Body of pancreas (tissue), 4 donors: ENCODE data around the gene LAD1. TPM values are rescaled to one million over a fixed set of nuclear protein-coding genes. Genes with fewer than 3 reads are reported as not detected.

Experiments used
- ATAC-seq: fragments of 150-250 bp; one replicate; pipeline ENCODE4 v1.9.1; 2016
- DNase-seq, 4 donors: peaks; one replicate each; pipeline ENCODE4 v3.0.0-alpha.2; 2019
- H3K27ac ChIP-seq, 4 donors: fragments of 200-600 bp; sonication (generic); 1 replicate in 3 of 4; 2 replicates in 1 of 4; pipeline versions ENCODE4 v1.5.1 to v1.6.1; 2016 to 2019; ENCODE audit warnings: mild to moderate bottlenecking in 1 of 4, mixed read lengths in 1 of 4, moderate library complexity in 1 of 4
- H3K27me3 ChIP-seq, 2 donors: fragments of 200-600 bp; sonication (generic); one replicate each; pipeline ENCODE4 v1.6.0; 2016; ENCODE audit warnings: mild to moderate bottlenecking in 1 of 2
- H3K36me3 ChIP-seq, 2 donors: fragments of 200-600 bp; sonication (generic); replicated peaks in 1 of 2; 2 replicates each; pipeline ENCODE4 v1.5.1; 2016; ENCODE audit warnings: low read depth in 2 of 2; ENCODE audit not compliant: insufficient read depth in 1 of 2
- H3K4me1 ChIP-seq: fragments of 200-600 bp; sonication (generic); one replicate; pipeline ENCODE4 v1.6.0; 2016
- H3K4me3 ChIP-seq, 2 donors: fragments of 200-600 bp; sonication (generic); 1 replicate in 1 of 2; 2 replicates in 1 of 2; pipeline ENCODE4 v1.5.1; 2016 to 2019
- H3K9me3 ChIP-seq, 3 donors: fragments of 200-600 bp; sonication (generic); 1 replicate in 2 of 3; 2 replicates in 1 of 3; pipeline ENCODE4 v1.5.1; 2016
- CTCF ChIP-seq, 7 experiments: fragments of 450-650 bp in 4 of 7; fragments of 200-600 bp in 3 of 7; sonication (generic) in 3 of 7; IDR thresholded peaks; one replicate each; pipeline ENCODE4 v1.5.1; 2016 to 2019; ENCODE audit warnings: antibody characterized with exemption in 7 of 7
- POLR2A ChIP-seq, 3 donors: fragments of 450-650 bp; IDR thresholded peaks; one replicate each; pipeline ENCODE4 v1.6.1; 2016; ENCODE audit warnings: antibody characterized with exemption in 3 of 3, mild to moderate bottlenecking in 2 of 3
- WGBS, 2 donors: methylation state at CpG; one replicate each; pipeline ENCODE4 v1.1.5; 2017; 5-methylcytosine and 5-hydroxymethylcytosine counted together
- intact Hi-C: fragments of 100-400 bp; cut with DNase I; formaldehyde crosslinking; loops from one replicate; pipeline ENCODE4 v1.15.1; 2023
- total RNA-seq, 2 donors: library from RNA; depleted of rRNA; stranded (reverse); fragments of >200 nt; gene quantifications; one replicate each; pipeline ENCODE4 v1.1.0, GENCODE V29; 2016

Gene LAD1
- total RNA-seq, 2 donors from 2014 or later: 46.1 to 54.7 TPM

GRCh38 chr1:201357636-201358348 lies 41.3 kb downstream of the LAD1 start:
- H3K4me1 ChIP-seq: no peaks in the 10 kb centered on the region
- ATAC-seq (no peak), DNase-seq (no peak)
- intact Hi-C loops: no loop called here
- no peaks in the 10 kb centered on the region for H3K36me3 ChIP-seq
- H3K4me3 ChIP-seq: no peak overlapping the region
- TF ChIP-seq POLR2A (IDR thresholded peaks at IDR 0.05) (no peak), CTCF (IDR thresholded peaks at IDR 0.05) (no peak)
- H3K27me3 ChIP-seq: no peaks in the 10 kb centered on the region
- H3K9me3 ChIP-seq: no peaks in the 10 kb centered on the region
- WGBS, 2 donors: 67 to 69% methylated on average over 6 to 10 of the region's 10 CpGs
- no peak overlapping the region for H3K27ac ChIP-seq

GRCh38 chr1:201357211-201357610 lies 41.9 kb downstream of the LAD1 start:
- H3K4me1 ChIP-seq: no peaks in the 10 kb centered on the region
- H3K36me3 ChIP-seq: no peaks in the 10 kb centered on the region
- no peaks in the 10 kb centered on the region for H3K9me3 ChIP-seq
- H3K27ac ChIP-seq: no peak overlapping the region
- DNase-seq (peak in 1 of 4 donors; percentile 2), ATAC-seq (no peak)
- 87 to 91% methylated on average over 7 to 8 of the region's 8 CpGs for WGBS, 2 donors
- no peak for TF ChIP-seq CTCF (IDR thresholded peaks at IDR 0.05)
- no peaks in the 10 kb centered on the region for H3K27me3 ChIP-seq
- H3K4me3 ChIP-seq: no peak overlapping the region
- intact Hi-C loops: no loop called here

- no peak for TF ChIP-seq POLR2A (IDR thresholded peaks at IDR 0.05)
- TF ChIP-seq CTCF (IDR thresholded peaks at IDR 0.05): no peak
- Histone ChIP-seq H3K27me3 (no peaks in the 10 kb centered on the region), H3K9me3 (no peaks in the 10 kb centered on the region), H3K4me1 (no peaks in the 10 kb centered on the region), H3K4me3 (no peak overlapping the region), H3K27ac (no peak overlapping the region), H3K36me3 (no peaks in the 10 kb centered on the region)
- 75 to 79% methylated on average over 6 to 11 of the region's 11 CpGs for WGBS, 2 donors
- ATAC-seq (no peak), DNase-seq (peak in 1 of 4 donors; percentile 2)
- intact Hi-C loops: no loop called here
These were observed 42.4 kb downstream of the LAD1 start for GRCh38 chr1:201356701-201357100.

- Histone ChIP-seq H3K4me1 (no peaks in the 10 kb centered on the region), H3K9me3 (no peaks in the 10 kb centered on the region), H3K27me3 (no peaks in the 10 kb centered on the region), H3K36me3 (no peaks in the 10 kb centered on the region), H3K27ac (no peak overlapping the region), H3K4me3 (no peak overlapping the region)
- peak in 1 of 4 donors; percentile 0 for DNase-seq
- 81 to 87% methylated on average over 5 of the region's 5 CpGs for WGBS, 2 donors
- intact Hi-C loops: no loop called here
- no peak for TF ChIP-seq POLR2A (IDR thresholded peaks at IDR 0.05)
- TF ChIP-seq CTCF (IDR thresholded peaks at IDR 0.05): no peak
- no peak for ATAC-seq
These were observed 42.9 kb downstream of the LAD1 start for GRCh38 chr1:201356236-201356635.

- DNase-seq: no peak
- intact Hi-C loops: no loop called here
These were observed 43.7 kb downstream of the LAD1 start for GRCh38 chr1:201355471-201355870.

More at GRCh38 chr1:201355471-201355870, 43.7 kb downstream of the LAD1 start:
- Histone ChIP-seq H3K4me3 (no peak overlapping the region), H3K9me3 (no peaks in the 10 kb centered on the region), H3K4me1 (no peaks in the 10 kb centered on the region), H3K27ac (no peak overlapping the region), H3K36me3 (no peaks in the 10 kb centered on the region), H3K27me3 (no peaks in the 10 kb centered on the region)
- no peak for ATAC-seq
- 73 to 85% methylated on average over 7 of the region's 7 CpGs for WGBS, 2 donors
- TF ChIP-seq POLR2A (IDR thresholded peaks at IDR 0.05) (no peak), CTCF (IDR thresholded peaks at IDR 0.05) (no peak)
